GM12878 (cell line): ENCODE measurements around the gene PPARD. TPM values are rescaled to one million over a fixed set of nuclear protein-coding genes. Genes with fewer than 3 reads are reported as not detected.
A peak's percentile ranks its signal among the peaks of the same experiment; 100 is the strongest.

Experiments used
- ATAC-seq: fragments of 200-7000 bp; cut with Tn5 transposase; 3 replicates; pipeline ENCODE4 v1.9.1; 2020; ENCODE audit warnings: mild to moderate bottlenecking, moderate library complexity
- BruUV-seq: library from RNA; stranded (reverse); fragments of 400-500 nt; replicated peaks from 2 replicates; lab custom pipeline; 2021; lab: Mats Ljungman, UMichigan
- CTCF ChIA-PET: fragments of 300-600 bp; sonication (Branson Sonifier 250); formaldehyde crosslinking; extraction: SDS; loops from one replicate; lab custom pipeline; 2021; ENCODE audit warnings: inconsistent platforms; lab: Yijun Ruan, JAX
- POLR2A ChIA-PET: fragments of 350-600 bp; formaldehyde crosslinking; extraction: SDS; loops from one replicate; lab custom pipeline; 2021; ENCODE audit warnings: inconsistent platforms; lab: Charles Lee
- RAD21 ChIA-PET: fragments of 300-600 bp; sonication (Branson Sonifier 250); formaldehyde crosslinking; loops from one replicate; lab custom pipeline; 2023; ENCODE audit warnings: antibody characterized with exemption; ENCODE audit not compliant: unreplicated experiment; lab: Charles Lee
- SMC1A ChIA-PET: fragments of 300-600 bp; sonication (Branson Sonifier 250); formaldehyde crosslinking; loops from one replicate; lab custom pipeline; 2023; ENCODE audit not compliant: unreplicated experiment, uncharacterized antibody; lab: Charles Lee
- DNase-seq: peaks from one replicate; pipeline ENCODE4 v3.0.0-alpha.2; 2011; ENCODE audit warnings: low read depth, low spot score
- FAIRE-seq: peaks from 3 replicates; lab custom pipeline; 2011; peaks lifted over from hg19 to GRCh38; lab: Jason Lieb, UNC
- H2AFZ ChIP-seq: 2 replicates; pipeline ENCODE4 v1.6.0; 2011; ENCODE audit warnings: low read depth, low read length, control low read depth; ENCODE audit not compliant: control insufficient read depth
- H3K27ac ChIP-seq: 2 replicates; pipeline ENCODE4 v1.5.1; 2011; ENCODE audit warnings: control low read depth; ENCODE audit not compliant: control insufficient read depth, insufficient read depth
- H3K27me3 ChIP-seq, 2 experiments: replicated peaks in 1 of 2; 2 replicates each; pipeline versions ENCODE4 v1.6.0 to v1.6.1; 2011; ENCODE audit warnings: low read length in 1 of 2; ENCODE audit not compliant: control insufficient read depth in 2 of 2, insufficient read depth in 2 of 2
- H3K36me3 ChIP-seq, 2 experiments: 2 replicates each; pipeline ENCODE4 v1.5.1; 2011; ENCODE audit warnings: low read length in 1 of 2; ENCODE audit not compliant: control insufficient read depth in 2 of 2, insufficient read depth in 2 of 2
- H3K4me1 ChIP-seq: 2 replicates; pipeline ENCODE4 v1.6.1; 2011; ENCODE audit warnings: mild to moderate bottlenecking, low read length, moderate library complexity, mixed read lengths; ENCODE audit not compliant: control insufficient read depth, insufficient read depth
- H3K4me2 ChIP-seq: 2 replicates; pipeline ENCODE4 v1.6.0; 2011; ENCODE audit warnings: control low read depth; ENCODE audit not compliant: control insufficient read depth, insufficient read depth
- H3K4me3 ChIP-seq: fragments of 200-600 bp; sonication (generic); 2 replicates; pipeline ENCODE4 v1.5.1; 2016
- H3K79me2 ChIP-seq: 2 replicates; pipeline ENCODE4 v1.6.0; 2011; ENCODE audit warnings: low read length; ENCODE audit not compliant: control insufficient read depth, insufficient read depth
- H3K9ac ChIP-seq: 2 replicates; pipeline ENCODE4 v1.8.0; 2011; ENCODE audit warnings: low read length, control low read depth, mixed read lengths; ENCODE audit not compliant: control insufficient read depth, insufficient read depth
- H3K9me3 ChIP-seq: replicated peaks from 3 replicates; pipeline ENCODE4 v1.5.1; 2011; ENCODE audit warnings: mild to moderate bottlenecking, low read length; ENCODE audit not compliant: control insufficient read depth, insufficient read depth
- H4K20me1 ChIP-seq: 2 replicates; pipeline ENCODE4 v1.6.0; 2011; ENCODE audit not compliant: control insufficient read depth, insufficient read depth
- IRF4 ChIP-seq: IDR thresholded peaks from 2 replicates; pipeline ENCODE4 v1.6.1; 2011; ENCODE audit warnings: low read depth, low read length
- MEF2B ChIP-seq: fragments of 450-650 bp; IDR thresholded peaks from 2 replicates; pipeline ENCODE4 v1.6.1; 2018; ENCODE audit warnings: mild to moderate bottlenecking, moderate library complexity; ENCODE audit not compliant: partially characterized antibody, poor library complexity, severe bottlenecking
- PAX5 ChIP-seq: IDR thresholded peaks from 2 replicates; pipeline ENCODE4 v1.6.1; 2011; ENCODE audit warnings: low read depth, low read length, borderline replicate concordance
- SMARCA5 ChIP-seq: fragments of 450-650 bp; IDR thresholded peaks from 2 replicates; pipeline ENCODE4 v1.6.1; 2017; ENCODE audit warnings: mild to moderate bottlenecking
- SUZ12 ChIP-seq: fragments of 200-600 bp; sonication (generic); IDR thresholded peaks from one replicate; pipeline ENCODE4 v1.6.1; 2018; ENCODE audit warnings: antibody characterized with exemption, mild to moderate bottlenecking; ENCODE audit not compliant: unreplicated experiment
- WGBS: methylation state at CpG from one replicate; pipeline ENCODE4 v1.1.6; 2016; ENCODE audit warnings: low lambda C conversion rate; ENCODE audit not compliant: insufficient replicate concordance, insufficient coverage; ENCODE audit errors: missing lambda C conversion rate; 5-methylcytosine and 5-hydroxymethylcytosine counted together
- in situ Hi-C: fragments of 300-500 bp; cut with MboI; formaldehyde crosslinking; loops from 9 replicates; pipeline ENCODE4 v1.14.3; 2018; ENCODE audit warnings: mixed read lengths
- intact Hi-C: fragments of 100-400 bp; cut with micrococcal nuclease; formaldehyde crosslinking; loops from one replicate; pipeline ENCODE4 v1.14.2; 2022; ENCODE audit not compliant: unreplicated experiment
- microRNA-seq: library from miRNA; unstranded; fragments of <30 nt; microRNA quantifications from one replicate; pipeline ENCODE4, GENCODE V29; 2018
- polyA plus RNA-seq, 11 experiments: library from polyadenylated mRNA; depleted of rRNA in 4 of 11; unstranded in 6 of 11; stranded (reverse) in 5 of 11; fragments of >200 nt; fragmentation: Nextera tagmentation in 4 of 11; fragmentation: Illumina TruSeq in 1 of 11; extraction: Ambion mirVana in 4 of 11; extraction: Trizol in 1 of 11; gene quantifications; 1 replicate in 1 of 11; 2 replicates in 10 of 11; pipeline versions ENCODE4 v1.2.1 to v1.2.3, GENCODE V29; 2011 to 2016; ENCODE audit warnings: inconsistent platforms in 2 of 11, missing spikeins in 2 of 11, low read depth in 1 of 11
- small RNA-seq: library from RNA; depleted of rRNA; stranded (forward); fragments of <200 nt; gene quantifications from one replicate; pipeline ENCODE3, GENCODE V24; 2014
- total RNA-seq, 4 experiments: library from RNA; depleted of rRNA in 3 of 4; stranded (reverse); fragments of >200 nt in 3 of 4; fragmentation: Illumina TruSeq in 1 of 4; extraction: Trizol in 1 of 4; gene quantifications; 2 replicates each; pipeline versions ENCODE4 v1.2.1 to v1.2.3, GENCODE V29; 2013 to 2021
- TF ChIP-seq, protein P1 (sequence below): fragments of 450-650 bp; IDR thresholded peaks from 2 replicates; pipeline ENCODE4 v1.6.1; 2016; ENCODE audit warnings: mild to moderate bottlenecking, moderate library complexity, borderline replicate concordance

Gene PPARD
- total and polyA plus RNA-seq, 10 of the 15 experiments (the other 5 are each of a cell fraction or from before 2014, with no cell fraction given): 0.05 to 12.6 (median 6.7) TPM

DNA sequence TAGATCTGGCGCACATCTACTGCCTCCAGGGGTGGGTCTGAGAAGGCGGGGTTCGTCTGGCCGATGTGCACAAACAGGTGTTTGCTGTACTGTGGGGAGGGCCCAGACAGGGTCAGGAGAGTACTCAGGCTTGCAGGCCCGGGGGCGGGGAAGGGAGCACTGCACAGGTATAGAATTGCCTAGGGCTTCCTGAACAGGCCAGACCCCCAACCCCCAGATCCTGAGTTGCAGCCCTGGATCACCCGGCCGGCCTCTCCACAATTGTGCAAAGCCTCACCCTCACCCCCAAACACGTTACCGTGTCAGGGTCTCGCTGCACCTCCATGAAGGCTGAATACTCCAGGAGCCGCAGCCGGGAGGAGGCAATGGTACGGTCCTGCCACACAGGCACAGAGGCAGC, 133.6 kb downstream of the PPARD start (continued):
- TF ChIP-seq, protein P1, sequence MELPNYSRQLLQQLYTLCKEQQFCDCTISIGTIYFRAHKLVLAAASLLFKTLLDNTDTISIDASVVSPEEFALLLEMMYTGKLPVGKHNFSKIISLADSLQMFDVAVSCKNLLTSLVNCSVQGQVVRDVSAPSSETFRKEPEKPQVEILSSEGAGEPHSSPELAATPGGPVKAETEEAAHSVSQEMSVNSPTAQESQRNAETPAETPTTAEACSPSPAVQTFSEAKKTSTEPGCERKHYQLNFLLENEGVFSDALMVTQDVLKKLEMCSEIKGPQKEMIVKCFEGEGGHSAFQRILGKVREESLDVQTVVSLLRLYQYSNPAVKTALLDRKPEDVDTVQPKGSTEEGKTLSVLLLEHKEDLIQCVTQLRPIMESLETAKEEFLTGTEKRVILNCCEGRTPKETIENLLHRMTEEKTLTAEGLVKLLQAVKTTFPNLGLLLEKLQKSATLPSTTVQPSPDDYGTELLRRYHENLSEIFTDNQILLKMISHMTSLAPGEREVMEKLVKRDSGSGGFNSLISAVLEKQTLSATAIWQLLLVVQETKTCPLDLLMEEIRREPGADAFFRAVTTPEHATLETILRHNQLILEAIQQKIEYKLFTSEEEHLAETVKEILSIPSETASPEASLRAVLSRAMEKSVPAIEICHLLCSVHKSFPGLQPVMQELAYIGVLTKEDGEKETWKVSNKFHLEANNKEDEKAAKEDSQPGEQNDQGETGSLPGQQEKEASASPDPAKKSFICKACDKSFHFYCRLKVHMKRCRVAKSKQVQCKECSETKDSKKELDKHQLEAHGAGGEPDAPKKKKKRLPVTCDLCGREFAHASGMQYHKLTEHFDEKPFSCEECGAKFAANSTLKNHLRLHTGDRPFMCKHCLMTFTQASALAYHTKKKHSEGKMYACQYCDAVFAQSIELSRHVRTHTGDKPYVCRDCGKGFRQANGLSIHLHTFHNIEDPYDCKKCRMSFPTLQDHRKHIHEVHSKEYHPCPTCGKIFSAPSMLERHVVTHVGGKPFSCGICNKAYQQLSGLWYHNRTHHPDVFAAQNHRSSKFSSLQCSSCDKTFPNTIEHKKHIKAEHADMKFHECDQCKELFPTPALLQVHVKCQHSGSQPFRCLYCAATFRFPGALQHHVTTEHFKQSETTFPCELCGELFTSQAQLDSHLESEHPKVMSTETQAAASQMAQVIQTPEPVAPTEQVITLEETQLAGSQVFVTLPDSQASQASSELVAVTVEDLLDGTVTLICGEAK: no peak
- TF ChIP-seq PAX5 (no peak), SUZ12 (no peak), MEF2B (no peak)
- TF ChIP-seq, all 136 proteins: peak for 0

DNA sequence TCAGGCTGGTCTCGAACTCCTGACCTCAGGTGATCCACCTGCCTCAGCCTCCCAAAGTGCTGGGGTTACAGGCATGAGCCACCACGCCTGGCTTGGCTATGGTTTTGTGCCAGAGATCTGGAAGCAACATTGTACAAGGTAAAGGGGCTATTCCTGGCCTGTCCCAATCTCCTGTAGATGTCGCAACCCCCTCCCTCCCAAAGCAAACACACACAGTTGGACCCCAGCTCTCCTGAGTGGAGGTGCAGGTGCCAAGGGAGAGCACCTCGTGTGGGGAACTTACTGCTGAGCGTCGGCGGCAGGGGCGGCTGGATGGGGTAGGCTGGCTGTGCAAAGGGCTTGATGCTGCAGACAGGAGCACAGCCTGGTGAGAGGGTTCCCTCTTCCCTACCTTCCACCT, 134.7 kb downstream of the PPARD start:
- WGBS: 79% methylated on average over 8 of the region's 8 CpGs
- Histone ChIP-seq H3K79me2 (no peaks in the 10 kb centered on the region), H3K4me3 (no peak overlapping the region), H3K9me3 (no peaks in the 10 kb centered on the region), H3K27me3 (no peaks in the 10 kb centered on the region; a peak in 1 of 4 replicates), H3K4me2 (no peak overlapping the region), H3K36me3 (peaks cover 2 to 7% of the 10 kb centered on the region in 2 experiments; a peak in 2 of 4 replicates), H3K9ac (no peak overlapping the region), H2AFZ (no peak overlapping the region), H4K20me1 (no peaks in the 10 kb centered on the region), H3K4me1 (no peaks in the 10 kb centered on the region), H3K27ac (no peak overlapping the region)
- no peak for DNase-seq
- SMC1A ChIA-PET: no interaction called here
- POLR2A ChIA-PET: interaction anchor here (1.0 kb wide), 1 partner anchor 9 kb away, joined by 3 read pairs; the partner anchor contains the start of gene RPL10A
- RAD21 ChIA-PET: no interaction called here
- no TSS peak for BruUV-seq
- FAIRE-seq: no peak
- intact Hi-C loops: no loop called here
- ATAC-seq: no peak
- TF ChIP-seq SMARCA5: no peak
- no peak for TF ChIP-seq IRF4
- in situ Hi-C loops: no loop called here
- CTCF ChIA-PET: interaction anchor here (0.6 kb wide), 1 partner anchor 133 kb away, joined by 4 read pairs; no protein-coding TSS in a partner anchor

Small RNAs within 50 kb of the gene (microRNA-seq; reads per million reads assigned to microRNA genes)
- 1.1 reads per million for gene MIR7111

Small RNAs within 50 kb of the gene (small RNA-seq; reads per million reads assigned to genes)
- 0.59 reads per million, percentile 14 among the genes with 10 or more reads in this experiment for gene MIR7111

Other genes with a start within 250 kb of the PPARD start
Only the 7 nearest of the 8 such genes appear.
- under 0.01 TPM in 2 replicates for gene SCUBE3, start 128.6 kb upstream of the PPARD start, total RNA-seq (2014; rRNA removed)
- gene SCUBE3, start 128.6 kb upstream of the PPARD start, total RNA-seq (2014; rRNA removed; fragmentation: Illumina TruSeq; extraction: Trizol): not detected in 2 replicates
- not detected in 2 replicates for gene SCUBE3, start 128.6 kb upstream of the PPARD start, total RNA-seq (2021)
- gene SCUBE3, start 128.6 kb upstream of the PPARD start, polyA plus RNA-seq (2011; rRNA removed): not detected in 2 replicates
- gene SCUBE3, start 128.6 kb upstream of the PPARD start, polyA plus RNA-seq (2014; fragmentation: Illumina TruSeq; extraction: Trizol): not detected in 2 replicates
- under 1 TPM; 0.04 to 0.10 TPM for gene SCUBE3, start 128.6 kb upstream of the PPARD start, polyA plus RNA-seq (2014; fragmentation: Nextera tagmentation; extraction: Ambion mirVana)
- 0.01 TPM in 1 of 2 replicates, not detected in the other for gene SCUBE3, start 128.6 kb upstream of the PPARD start, polyA plus RNA-seq (2014; rRNA removed)
- under 1 TPM; 0.19 to 0.20 TPM for gene SCUBE3, start 128.6 kb upstream of the PPARD start, polyA plus RNA-seq (2016; fragmentation: Nextera tagmentation; extraction: Ambion mirVana)
- 23.1 and 29.5 TPM in 2 replicates for gene ZNF76, start 82.8 kb upstream of the PPARD start, total RNA-seq (2014; rRNA removed)
- 12.4 and 13.5 TPM in 2 replicates for gene ZNF76, start 82.8 kb upstream of the PPARD start, total RNA-seq (2014; rRNA removed; fragmentation: Illumina TruSeq; extraction: Trizol)
- gene ZNF76, start 82.8 kb upstream of the PPARD start, total RNA-seq (2021): 29.3 and 35.8 TPM in 2 replicates
- 16.1 and 25.9 TPM in 2 replicates for gene ZNF76, start 82.8 kb upstream of the PPARD start, polyA plus RNA-seq (2011; rRNA removed)
- gene ZNF76, start 82.8 kb upstream of the PPARD start, polyA plus RNA-seq (2014; fragmentation: Illumina TruSeq; extraction: Trizol): 19.9 and 23.5 TPM in 2 replicates
- gene ZNF76, start 82.8 kb upstream of the PPARD start, polyA plus RNA-seq (2014; fragmentation: Nextera tagmentation; extraction: Ambion mirVana): 1 to 10 TPM; 2.8 to 3.1 TPM
- 40.5 and 41.0 TPM in 2 replicates for gene ZNF76, start 82.8 kb upstream of the PPARD start, polyA plus RNA-seq (2014; rRNA removed)
- 10 to 100 TPM; 23.7 to 25.8 TPM for gene ZNF76, start 82.8 kb upstream of the PPARD start, polyA plus RNA-seq (2016; fragmentation: Nextera tagmentation; extraction: Ambion mirVana)
- gene DEF6, start 44.7 kb upstream of the PPARD start, total RNA-seq (2014; rRNA removed): 51.1 and 55.3 TPM in 2 replicates
- gene DEF6, start 44.7 kb upstream of the PPARD start, total RNA-seq (2014; rRNA removed; fragmentation: Illumina TruSeq; extraction: Trizol): 26.9 and 29.3 TPM in 2 replicates
- gene DEF6, start 44.7 kb upstream of the PPARD start, total RNA-seq (2021): 58.1 and 66.3 TPM in 2 replicates
- 26.1 and 42.3 TPM in 2 replicates for gene DEF6, start 44.7 kb upstream of the PPARD start, polyA plus RNA-seq (2011; rRNA removed)
- 9.3 and 21.6 TPM in 2 replicates for gene DEF6, start 44.7 kb upstream of the PPARD start, polyA plus RNA-seq (2014; fragmentation: Illumina TruSeq; extraction: Trizol)
- 1 to 10 TPM; 3.3 to 5.1 TPM for gene DEF6, start 44.7 kb upstream of the PPARD start, polyA plus RNA-seq (2014; fragmentation: Nextera tagmentation; extraction: Ambion mirVana)
- 59.8 and 72.1 TPM in 2 replicates for gene DEF6, start 44.7 kb upstream of the PPARD start, polyA plus RNA-seq (2014; rRNA removed)
- 10 to 100 TPM; 59.9 to 69.5 TPM for gene DEF6, start 44.7 kb upstream of the PPARD start, polyA plus RNA-seq (2016; fragmentation: Nextera tagmentation; extraction: Ambion mirVana)
- gene FANCE, start 109.8 kb downstream of the PPARD start, total RNA-seq (2014; rRNA removed): 13.0 and 13.3 TPM in 2 replicates
- 7.9 and 9.1 TPM in 2 replicates for gene FANCE, start 109.8 kb downstream of the PPARD start, total RNA-seq (2014; rRNA removed; fragmentation: Illumina TruSeq; extraction: Trizol)
- gene FANCE, start 109.8 kb downstream of the PPARD start, total RNA-seq (2021): 11.3 and 12.8 TPM in 2 replicates
- gene FANCE, start 109.8 kb downstream of the PPARD start, polyA plus RNA-seq (2011; rRNA removed): 6.0 and 8.1 TPM in 2 replicates
- 7.3 and 8.1 TPM in 2 replicates for gene FANCE, start 109.8 kb downstream of the PPARD start, polyA plus RNA-seq (2014; fragmentation: Illumina TruSeq; extraction: Trizol)
- gene FANCE, start 109.8 kb downstream of the PPARD start, polyA plus RNA-seq (2014; fragmentation: Nextera tagmentation; extraction: Ambion mirVana): 1 to 10 TPM; 3.0 to 3.7 TPM
- gene FANCE, start 109.8 kb downstream of the PPARD start, polyA plus RNA-seq (2014; rRNA removed): 9.2 and 10.6 TPM in 2 replicates
- gene FANCE, start 109.8 kb downstream of the PPARD start, polyA plus RNA-seq (2016; fragmentation: Nextera tagmentation; extraction: Ambion mirVana): 1 to 10 TPM; 3.5 to 7.6 TPM
- gene RPL10A, start 125.8 kb downstream of the PPARD start, total RNA-seq (2014; rRNA removed): 2,974 and 3,149 TPM in 2 replicates
- 2,806 and 2,891 TPM in 2 replicates for gene RPL10A, start 125.8 kb downstream of the PPARD start, total RNA-seq (2014; rRNA removed; fragmentation: Illumina TruSeq; extraction: Trizol)
- 2,346 and 2,441 TPM in 2 replicates for gene RPL10A, start 125.8 kb downstream of the PPARD start, total RNA-seq (2021)
- gene RPL10A, start 125.8 kb downstream of the PPARD start, polyA plus RNA-seq (2011; rRNA removed): 3,265 and 3,380 TPM in 2 replicates
- gene RPL10A, start 125.8 kb downstream of the PPARD start, polyA plus RNA-seq (2014; fragmentation: Illumina TruSeq; extraction: Trizol): 2,332 and 3,478 TPM in 2 replicates
- 1,000 to 10,000 TPM; 2,399 to 2,699 TPM for gene RPL10A, start 125.8 kb downstream of the PPARD start, polyA plus RNA-seq (2014; fragmentation: Nextera tagmentation; extraction: Ambion mirVana)
- gene RPL10A, start 125.8 kb downstream of the PPARD start, polyA plus RNA-seq (2014; rRNA removed): 3,639 and 4,029 TPM in 2 replicates
- 100 to 1,000 TPM; 833 to 850 TPM for gene RPL10A, start 125.8 kb downstream of the PPARD start, polyA plus RNA-seq (2016; fragmentation: Nextera tagmentation; extraction: Ambion mirVana)
- gene TEAD3, start 154.5 kb downstream of the PPARD start, total RNA-seq (2014; rRNA removed): not detected in 2 replicates
- not detected in 2 replicates for gene TEAD3, start 154.5 kb downstream of the PPARD start, total RNA-seq (2014; rRNA removed; fragmentation: Illumina TruSeq; extraction: Trizol)
- gene TEAD3, start 154.5 kb downstream of the PPARD start, total RNA-seq (2021): 0.28 TPM in 1 of 2 replicates, not detected in the other
- gene TEAD3, start 154.5 kb downstream of the PPARD start, polyA plus RNA-seq (2011; rRNA removed): 0.03 TPM in 1 of 2 replicates, not detected in the other
- gene TEAD3, start 154.5 kb downstream of the PPARD start, polyA plus RNA-seq (2014; fragmentation: Illumina TruSeq; extraction: Trizol): not detected in 2 replicates
- gene TEAD3, start 154.5 kb downstream of the PPARD start, polyA plus RNA-seq (2014; fragmentation: Nextera tagmentation; extraction: Ambion mirVana): under 1 TPM in 1 of 2 experiments, not detected in 1; 0.02 TPM
- gene TEAD3, start 154.5 kb downstream of the PPARD start, polyA plus RNA-seq (2014; rRNA removed): 0.04 TPM in 1 of 2 replicates, not detected in the other
- under 1 TPM; 0.18 to 0.24 TPM for gene TEAD3, start 154.5 kb downstream of the PPARD start, polyA plus RNA-seq (2016; fragmentation: Nextera tagmentation; extraction: Ambion mirVana)
- not detected in 2 replicates for gene TULP1, start 170.3 kb downstream of the PPARD start, total RNA-seq (2014; rRNA removed)
- gene TULP1, start 170.3 kb downstream of the PPARD start, total RNA-seq (2014; rRNA removed; fragmentation: Illumina TruSeq; extraction: Trizol): not detected in 2 replicates
- gene TULP1, start 170.3 kb downstream of the PPARD start, total RNA-seq (2021): not detected in 2 replicates
- gene TULP1, start 170.3 kb downstream of the PPARD start, polyA plus RNA-seq (2011; rRNA removed): not detected in 2 replicates
- gene TULP1, start 170.3 kb downstream of the PPARD start, polyA plus RNA-seq (2014; fragmentation: Illumina TruSeq; extraction: Trizol): not detected in 2 replicates
- not detected for gene TULP1, start 170.3 kb downstream of the PPARD start, polyA plus RNA-seq (2014; fragmentation: Nextera tagmentation; extraction: Ambion mirVana)
- not detected in 2 replicates for gene TULP1, start 170.3 kb downstream of the PPARD start, polyA plus RNA-seq (2014; rRNA removed)
- gene TULP1, start 170.3 kb downstream of the PPARD start, polyA plus RNA-seq (2016; fragmentation: Nextera tagmentation; extraction: Ambion mirVana): not detected